Fibroblast of skin of left quadriceps (primary cell): ENCODE measurements around the gene LRPPRC.
"Not testable (repeated sequence)": the region's sequence is repeated elsewhere in the genome, so short reads cannot be mapped to it uniquely, and the experiment has no call there.

Experiments used
- DNase-seq, 2 experiments: peaks; one replicate each; pipeline ENCODE4 v3.0.0-alpha.2; 2013; ENCODE audit warnings: low read depth in 2 of 2

Gene LRPPRC

DNA sequence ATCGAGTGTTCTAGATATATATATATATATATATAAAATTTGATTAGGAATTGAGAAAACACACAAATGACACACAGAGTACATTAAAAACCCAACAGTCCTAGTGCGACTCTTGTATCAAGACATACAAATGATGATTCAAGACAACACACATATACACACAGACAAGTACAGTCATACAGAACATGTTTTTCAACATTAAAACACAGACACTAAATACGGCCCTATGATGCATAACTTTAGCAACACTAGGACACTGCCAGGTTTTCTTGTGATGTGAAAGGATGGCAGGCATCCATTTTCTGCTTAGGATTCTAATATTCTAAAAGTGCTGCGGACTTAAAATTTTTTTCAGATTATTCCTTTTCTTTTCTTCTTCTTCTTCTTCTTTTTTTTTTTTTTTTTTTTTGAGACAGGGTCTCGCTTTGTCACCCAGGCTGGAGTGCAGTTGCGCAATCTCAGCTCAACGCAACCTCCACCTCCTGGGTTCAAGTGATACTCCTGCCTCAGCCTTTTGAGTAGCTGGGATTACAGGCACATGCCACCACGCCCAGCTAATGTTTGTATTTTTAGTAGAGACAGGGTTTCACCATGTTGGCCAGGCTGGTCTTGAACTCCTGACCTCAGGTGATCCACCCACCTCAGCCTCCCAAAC is 84.5 kb downstream of the LRPPRC start:
- DNase-seq, result not testable (repeated sequence)

GRCh38 chr2:43906448-43907109 is 89.2 kb downstream of the LRPPRC start:
- DNase-seq, result no peak

- no peak for DNase-seq
These were observed 89.9 kb downstream of the LRPPRC start for GRCh38 chr2:43905871-43906270.

DNA sequence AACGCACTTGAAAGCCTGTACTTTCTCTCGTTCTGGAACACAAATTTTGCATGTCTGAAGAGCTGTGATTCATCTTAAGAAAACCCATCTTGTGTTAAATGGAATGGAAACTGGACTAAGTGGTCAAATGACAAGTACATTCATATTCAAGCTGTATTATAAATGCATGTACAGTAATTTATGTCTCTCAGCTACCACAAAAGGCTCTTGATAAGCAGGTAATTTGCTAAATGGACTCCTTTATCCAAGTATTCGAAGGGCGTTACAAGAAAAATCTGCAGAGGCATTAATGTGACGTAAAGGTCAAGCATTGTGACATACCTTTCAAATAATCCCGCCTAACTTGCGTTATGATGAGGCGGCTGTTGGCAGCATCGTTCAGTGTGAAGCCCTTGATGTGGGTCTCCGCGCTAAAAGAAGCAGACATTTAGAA is 90.4 kb downstream of the LRPPRC start:
- no peak for DNase-seq

DNA sequence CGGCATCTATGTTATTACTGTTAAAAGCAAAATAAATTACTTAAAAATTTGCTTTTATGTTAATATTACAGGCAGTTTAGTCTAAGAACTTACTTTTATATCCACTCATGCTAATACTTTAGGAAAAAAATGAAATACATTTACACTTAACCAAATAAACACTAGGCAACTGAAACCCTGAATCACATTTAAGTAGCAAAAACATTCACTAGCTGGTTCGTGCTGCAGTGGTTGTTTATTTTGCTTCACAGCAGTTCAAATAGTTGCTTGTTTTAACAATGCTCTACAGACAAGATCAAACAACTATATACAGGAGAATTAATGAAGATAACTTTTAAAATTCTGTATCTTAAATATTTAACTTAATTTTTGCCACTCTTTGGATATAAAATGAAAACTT is 96.2 kb downstream of the LRPPRC start:
- DNase-seq, result no peak

DNA sequence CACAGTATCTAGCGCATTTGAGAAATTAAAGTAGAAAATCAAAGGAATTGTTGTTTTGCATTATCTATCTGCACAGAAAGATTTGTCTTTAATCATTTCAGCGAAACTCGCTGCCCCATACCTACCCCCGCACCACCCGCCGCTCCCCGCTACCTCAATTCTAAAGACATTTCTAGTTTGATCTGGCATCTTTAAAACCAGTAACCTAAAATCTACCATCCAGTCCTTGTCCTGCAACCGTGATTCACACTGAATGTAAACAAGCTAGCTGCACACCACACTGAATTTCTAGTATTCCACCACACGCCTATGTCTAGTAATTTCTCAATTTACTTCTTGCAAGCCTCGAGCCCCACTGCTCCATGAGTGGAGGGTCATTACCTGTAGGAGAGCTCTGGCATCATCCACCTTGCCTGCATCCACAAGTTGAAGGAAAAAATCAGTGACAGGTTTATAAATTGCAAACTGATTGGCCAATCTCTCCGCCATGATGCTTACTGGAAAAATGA is 96.9 kb downstream of the LRPPRC start:
- no peak for DNase-seq

- DNase-seq, result no peak
These were observed 97.5 kb downstream of the LRPPRC start for GRCh38 chr2:43898134-43898837.

DNA sequence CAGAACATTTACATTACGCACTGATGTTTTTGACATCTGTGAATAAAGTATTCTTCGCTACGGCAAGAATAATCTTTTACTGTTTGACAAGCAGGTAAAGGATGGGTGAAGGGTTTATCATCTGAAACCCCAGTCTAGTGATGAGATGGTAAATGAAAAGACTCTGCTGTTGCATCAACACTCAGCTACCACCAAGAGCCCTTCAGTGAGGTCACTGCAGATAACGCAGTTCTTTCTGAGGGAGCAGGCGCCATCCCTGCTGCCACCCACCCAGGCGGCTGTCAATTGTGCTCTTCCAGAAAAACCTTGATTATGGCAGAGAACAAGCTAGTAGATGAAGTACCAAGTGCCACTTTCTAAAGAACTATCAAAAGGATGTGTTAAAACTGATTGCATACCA is 98.3 kb downstream of the LRPPRC start:
- no peak for DNase-seq

DNA sequence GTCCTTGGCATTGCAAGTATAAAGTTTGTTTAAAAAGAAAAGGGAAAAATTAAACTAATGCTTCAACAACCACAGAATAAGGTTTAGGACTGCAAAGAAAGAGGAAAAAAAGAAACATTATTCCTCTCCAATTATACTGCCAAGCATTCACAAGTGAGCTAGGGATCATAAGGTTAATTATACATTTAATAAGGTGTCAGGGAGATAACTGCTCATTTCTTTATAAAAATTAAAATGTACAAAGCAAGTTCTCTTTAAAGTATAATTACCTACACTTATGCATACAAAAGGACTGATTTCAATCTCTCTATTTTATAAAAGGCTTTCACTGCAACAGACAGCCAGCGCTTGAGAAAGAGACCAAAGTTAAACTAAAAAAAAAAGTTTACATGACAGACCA is 98.9 kb downstream of the LRPPRC start:
- DNase-seq, result no peak

DNA sequence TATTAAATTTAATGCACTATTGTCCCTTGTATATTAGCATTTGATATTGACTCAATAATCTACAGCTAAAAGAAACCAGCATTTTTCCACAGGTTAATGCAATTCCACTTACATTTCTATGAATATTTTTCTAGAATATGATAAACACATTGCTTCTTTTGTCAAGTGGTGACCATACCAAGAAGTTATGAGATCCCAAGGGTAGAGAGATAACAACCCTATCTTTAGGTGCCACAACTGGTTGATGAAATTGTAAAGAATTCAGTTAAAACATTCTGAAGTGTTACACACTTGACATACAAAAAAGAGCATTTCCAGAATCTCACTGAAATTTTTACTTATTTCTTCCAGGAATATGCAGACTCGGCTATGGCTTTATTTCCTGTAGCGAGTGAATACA is 101.0 kb downstream of the LRPPRC start:
- DNase-seq, result no peak

GRCh38 chr2:43890855-43891254 is 104.9 kb downstream of the LRPPRC start:
- no peak for DNase-seq

DNA sequence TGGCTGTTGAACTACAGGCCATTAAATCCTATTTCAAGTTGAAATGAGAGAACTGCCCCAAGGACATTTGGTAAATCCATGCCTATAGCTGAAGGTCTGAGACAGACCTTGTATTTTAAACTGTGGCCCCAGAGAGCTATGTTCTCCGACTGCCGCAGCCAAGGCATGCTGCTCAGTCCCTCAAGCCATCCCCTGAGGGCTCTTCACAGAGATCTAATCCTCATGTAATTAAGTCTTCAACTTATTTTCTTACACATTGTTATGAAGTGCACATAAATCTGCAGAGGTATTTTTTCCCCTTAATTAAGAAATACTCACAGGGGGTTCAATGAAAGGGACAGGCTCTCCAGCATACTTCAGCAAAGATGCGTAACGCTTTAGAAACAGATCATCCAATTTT is 106.4 kb downstream of the LRPPRC start:
- no peak for DNase-seq

GRCh38 chr2:43887176-43887575 is 108.6 kb downstream of the LRPPRC start:
- no peak for DNase-seq

GRCh38 chr2:43885132-43885632 is 110.6 kb downstream of the LRPPRC start:
- no peak for DNase-seq

GRCh38 chr2:43884689-43885088 is 111.1 kb downstream of the LRPPRC start:
- no peak for DNase-seq

GRCh38 chr2:43882312-43882711 is 113.5 kb downstream of the LRPPRC start:
- no peak for DNase-seq

DNA sequence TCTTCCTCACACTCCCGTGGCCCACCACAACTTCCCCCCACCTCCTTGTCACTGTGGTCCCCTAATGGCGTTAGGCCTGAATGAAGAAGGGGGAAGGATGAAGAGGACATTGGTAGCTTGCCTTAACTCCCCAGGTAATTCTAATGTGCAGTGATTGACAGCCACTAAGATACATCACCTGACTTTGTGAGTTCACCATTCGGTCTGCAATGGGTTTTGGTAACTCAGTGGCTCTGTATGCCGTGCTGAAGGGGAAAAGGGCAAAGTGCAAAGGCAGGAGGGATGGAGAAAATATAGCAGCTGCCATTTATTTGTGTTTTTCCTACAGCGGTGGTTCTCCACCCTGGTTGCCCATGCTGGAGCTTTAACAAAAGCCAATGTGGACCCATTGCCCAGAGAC is 114.8 kb downstream of the LRPPRC start:
- no peak for DNase-seq

GRCh38 chr2:43880471-43880870 is 115.3 kb downstream of the LRPPRC start:
- no peak for DNase-seq

DNA sequence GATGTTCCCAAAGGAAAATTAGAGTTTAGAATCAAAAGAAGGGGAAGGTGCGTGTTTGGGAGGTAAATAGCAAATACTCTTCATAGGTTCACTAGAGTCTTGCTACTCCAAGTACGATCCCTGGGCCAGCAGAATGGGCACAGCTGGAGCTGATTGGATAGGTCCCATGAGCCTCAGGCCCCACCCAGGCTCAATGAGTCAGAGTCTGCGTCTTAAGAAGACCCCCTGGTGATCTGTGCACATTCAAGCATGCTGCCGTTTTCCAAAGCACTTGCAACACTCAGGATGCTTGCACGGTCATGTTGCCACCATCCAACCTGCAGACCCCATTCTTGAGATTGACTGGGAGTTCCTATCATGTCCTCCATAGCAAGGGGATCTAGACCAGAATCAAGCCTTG is 116.5 kb downstream of the LRPPRC start:
- DNase-seq, result no peak

GRCh38 chr2:43877782-43878464 is 117.9 kb downstream of the LRPPRC start:
- peak in 1 of 2 experiments; percentile 8 for DNase-seq

- DNase-seq, result no peak
These were observed 120.9 kb downstream of the LRPPRC start for GRCh38 chr2:43874776-43875451.
